Epithelial cell of proximal tubule (primary cell): ENCODE data around the gene ZNF697. TPM values are rescaled to one million over a fixed set of nuclear protein-coding genes. Genes with fewer than 3 reads are reported as not detected.

Experiments used
- DNase-seq: peaks from one replicate; pipeline ENCODE4 v3.0.0-alpha.2; 2011; ENCODE audit warnings: low read depth
- H3K4me3 ChIP-seq: 2 replicates; pipeline ENCODE4 v1.5.1; 2011; ENCODE audit warnings: low read depth, mild to moderate bottlenecking, low read length
- total RNA-seq: library from RNA; depleted of rRNA; stranded (reverse); fragments of >200 nt; gene quantifications from 2 replicates; pipeline ENCODE4 v1.2.3, GENCODE V29; 2015
- TF ChIP-seq, protein P1 (sequence below): conservative IDR thresholded peaks from 2 replicates; pipeline ENCODE4 v1.5.1; 2012; ENCODE audit warnings: low read depth, mild to moderate bottlenecking, low read length

The ZNF697 gene
- total RNA-seq, 1 donor from 2014 or later: 6.8 TPM

DNA sequence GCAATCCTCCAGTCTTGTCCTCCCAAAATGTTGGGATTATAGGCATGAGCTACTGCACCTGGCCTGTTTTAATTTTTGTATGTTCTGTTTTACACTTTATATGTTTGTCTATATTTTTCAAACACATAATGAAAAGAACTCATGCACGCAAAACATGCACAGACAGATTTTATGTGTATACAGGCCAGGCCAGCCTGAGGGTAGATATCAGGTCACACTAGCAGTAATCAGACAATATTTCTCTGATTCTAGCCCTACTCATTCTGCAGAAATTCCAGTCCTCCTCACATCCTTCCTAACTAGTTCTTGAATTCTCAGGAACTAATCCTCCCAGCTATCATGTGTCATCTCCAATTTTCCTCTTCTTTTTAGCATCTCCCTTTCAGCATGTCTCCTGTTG is 35.8 kb upstream of the ZNF697 start:
- DNase-seq: no peak
- TF ChIP-seq, protein P1, sequence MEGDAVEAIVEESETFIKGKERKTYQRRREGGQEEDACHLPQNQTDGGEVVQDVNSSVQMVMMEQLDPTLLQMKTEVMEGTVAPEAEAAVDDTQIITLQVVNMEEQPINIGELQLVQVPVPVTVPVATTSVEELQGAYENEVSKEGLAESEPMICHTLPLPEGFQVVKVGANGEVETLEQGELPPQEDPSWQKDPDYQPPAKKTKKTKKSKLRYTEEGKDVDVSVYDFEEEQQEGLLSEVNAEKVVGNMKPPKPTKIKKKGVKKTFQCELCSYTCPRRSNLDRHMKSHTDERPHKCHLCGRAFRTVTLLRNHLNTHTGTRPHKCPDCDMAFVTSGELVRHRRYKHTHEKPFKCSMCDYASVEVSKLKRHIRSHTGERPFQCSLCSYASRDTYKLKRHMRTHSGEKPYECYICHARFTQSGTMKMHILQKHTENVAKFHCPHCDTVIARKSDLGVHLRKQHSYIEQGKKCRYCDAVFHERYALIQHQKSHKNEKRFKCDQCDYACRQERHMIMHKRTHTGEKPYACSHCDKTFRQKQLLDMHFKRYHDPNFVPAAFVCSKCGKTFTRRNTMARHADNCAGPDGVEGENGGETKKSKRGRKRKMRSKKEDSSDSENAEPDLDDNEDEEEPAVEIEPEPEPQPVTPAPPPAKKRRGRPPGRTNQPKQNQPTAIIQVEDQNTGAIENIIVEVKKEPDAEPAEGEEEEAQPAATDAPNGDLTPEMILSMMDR: no peak

DNA sequence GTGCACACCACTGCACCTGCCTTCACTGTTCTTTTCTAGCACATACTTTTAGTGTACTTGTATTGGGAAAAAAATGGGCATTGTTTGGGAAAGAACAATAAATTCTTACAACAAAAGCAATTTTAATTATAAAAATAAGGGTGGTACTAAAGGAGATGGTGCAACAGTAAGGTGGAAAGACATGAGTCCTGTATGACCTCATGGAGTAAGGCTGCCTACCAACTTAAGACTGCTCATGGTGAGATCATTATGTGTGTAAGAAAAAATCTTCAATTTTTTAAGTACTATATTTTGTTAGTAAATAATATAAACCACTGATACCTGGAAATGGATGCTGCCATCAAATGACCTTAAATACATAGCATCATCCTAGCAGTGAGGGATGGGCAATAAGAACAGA is 34.1 kb upstream of the ZNF697 start:
- no peak for DNase-seq
- no peak overlapping the region for H3K4me3 ChIP-seq
- TF ChIP-seq, protein P1: no peak

More for the DNA sequence above, 35.8 kb upstream of the ZNF697 start:
- no peak overlapping the region for H3K4me3 ChIP-seq

DNA sequence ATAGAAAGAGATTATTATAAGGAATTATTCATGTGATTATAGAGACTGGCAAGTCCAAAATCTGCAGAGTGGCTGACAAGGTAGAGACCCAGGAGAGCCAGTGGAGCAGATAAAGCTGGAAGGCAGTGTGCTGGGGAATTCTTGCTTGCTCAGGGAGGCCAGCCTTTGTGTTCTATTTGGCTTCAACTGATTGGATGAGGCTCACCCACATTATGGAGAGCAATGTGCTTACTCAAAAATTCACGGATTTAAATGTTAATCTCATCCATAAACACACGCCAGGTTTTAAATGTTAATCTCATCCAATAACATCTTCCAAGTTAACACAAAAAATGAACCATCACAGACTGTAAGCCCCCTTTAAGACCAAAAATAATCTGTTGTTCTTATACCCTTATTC is 33.5 kb upstream of the ZNF697 start:
- H3K4me3 ChIP-seq: no peak overlapping the region
- DNase-seq: no peak
- TF ChIP-seq, protein P1: no peak

DNA sequence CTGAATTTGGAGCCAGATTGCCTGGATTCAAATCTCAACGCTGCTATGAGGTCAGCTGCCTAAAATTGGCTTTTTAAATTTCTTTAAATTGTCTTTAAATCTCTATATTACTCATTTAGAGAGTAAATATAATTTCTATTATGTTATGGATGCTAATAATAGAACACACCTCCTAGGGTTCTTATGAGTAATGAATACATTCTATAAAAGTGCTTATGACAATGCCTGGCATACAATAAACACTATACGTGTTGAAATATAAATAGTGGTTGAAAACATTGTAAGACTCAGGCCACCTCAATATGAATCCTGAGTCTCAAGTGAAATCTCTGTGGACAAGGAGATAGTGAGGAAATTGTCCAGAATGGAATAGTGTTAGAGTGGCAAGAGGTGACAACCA is 32.7 kb upstream of the ZNF697 start:
- TF ChIP-seq, protein P1: no peak
- H3K4me3 ChIP-seq: no peak overlapping the region
- DNase-seq: no peak

DNA sequence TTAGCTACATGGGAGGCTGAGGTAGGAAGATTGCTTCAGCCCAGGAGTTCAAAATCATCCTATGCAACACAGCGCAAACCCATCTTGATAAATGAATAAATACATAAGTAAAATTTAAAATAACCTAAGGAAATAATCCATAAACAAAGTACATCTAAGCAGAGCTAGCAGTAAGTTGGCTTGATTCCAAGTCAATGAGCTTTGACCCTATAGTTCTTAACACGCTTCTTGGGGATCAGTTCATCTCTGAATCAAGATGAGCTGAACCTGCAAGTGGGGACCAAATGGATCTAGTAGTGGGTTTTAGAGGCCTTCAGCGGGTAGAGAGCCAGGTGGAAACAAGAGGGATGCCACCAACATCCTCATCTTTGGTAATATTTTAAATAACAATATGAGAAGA is 32.1 kb upstream of the ZNF697 start:
- no peak for DNase-seq
- H3K4me3 ChIP-seq: no peak overlapping the region
- TF ChIP-seq, protein P1: no peak

DNA sequence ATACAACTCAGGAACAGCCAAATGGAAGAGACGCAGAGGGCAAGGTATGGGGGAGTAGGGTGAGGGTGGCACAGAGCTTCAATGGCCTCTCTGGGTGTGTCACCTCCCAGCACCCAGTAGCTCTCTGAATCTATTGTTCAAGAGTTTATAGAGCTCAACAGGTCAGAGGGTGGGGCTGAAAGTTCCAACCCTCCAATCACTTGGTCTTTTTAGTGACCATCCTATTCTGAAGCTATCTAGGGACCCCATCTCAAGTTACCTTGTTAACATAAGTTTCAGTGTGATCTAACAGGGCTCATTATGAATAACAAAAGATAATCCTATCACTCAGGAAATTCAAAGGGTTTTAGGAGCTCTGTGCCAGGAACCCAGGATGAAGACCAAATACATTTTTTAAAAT is 31.2 kb upstream of the ZNF697 start:
- TF ChIP-seq, protein P1: no peak
- H3K4me3 ChIP-seq: no peak overlapping the region
- DNase-seq: no peak

DNA sequence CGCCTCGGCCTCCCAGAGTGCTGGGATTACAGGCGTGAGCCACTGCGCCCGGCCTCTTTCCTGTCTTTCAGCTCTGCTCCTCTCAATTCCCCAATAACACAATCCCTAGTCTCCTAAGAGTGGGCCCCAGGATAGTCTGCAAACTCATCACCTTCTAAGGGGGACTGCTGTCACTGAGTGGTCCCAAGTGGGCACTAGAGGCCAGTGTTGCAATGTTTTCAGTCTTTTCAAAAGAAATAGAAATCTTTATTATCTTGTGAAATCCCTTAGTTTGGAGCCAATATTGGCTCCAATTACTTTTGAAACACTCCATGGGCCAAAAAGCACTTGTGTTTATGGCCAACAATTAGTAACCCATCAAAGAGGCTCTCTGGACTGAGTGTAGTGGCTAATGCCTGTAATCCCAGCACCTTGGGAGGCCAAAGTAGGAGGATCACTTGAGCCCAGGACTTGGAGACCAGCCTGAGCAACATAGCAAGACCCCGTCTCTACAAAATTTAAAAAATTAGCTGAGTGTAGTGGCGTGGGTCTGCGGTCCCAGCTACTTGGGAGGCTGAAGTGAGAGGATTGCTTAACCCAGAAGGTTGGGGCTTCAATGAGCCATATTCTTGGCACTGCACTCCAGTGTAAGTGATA is 28.6 kb upstream of the ZNF697 start:
- DNase-seq: no peak
- H3K4me3 ChIP-seq: no peak overlapping the region
- TF ChIP-seq, protein P1: peak; percentile 14
